Neural crest cell (in vitro differentiated cells): ENCODE measurements around the gene KIAA0825. TPM values are rescaled to one million over a fixed set of nuclear protein-coding genes. Genes with fewer than 3 reads are reported as not detected.

ENCODE experiments used
- total RNA-seq: library from RNA; stranded (reverse); gene quantifications from 2 replicates; pipeline ENCODE4 v1.2.1, GENCODE V29; 2021

Gene KIAA0825
- total RNA-seq, 1 donor from 2014 or later, result 3.5 TPM

Other genes with a start within 250 kb of the KIAA0825 start
- 17.0 and 18.6 TPM in 2 replicates for gene SLF1, start 65 bp upstream of the KIAA0825 start, total RNA-seq